ENCODE data around the gene LRRC27.

Gene LRRC27

GRCh38 chr10:132353456-132354355, 21.7 kb downstream of the LRRC27 start:
- H3K4me3 ChIP-seq (ENCODE audit: low read length): no peak overlapping the region
- no peak for TF ChIP-seq CTCF (IDR thresholded peaks at IDR 0.05; ENCODE audit: insufficient read depth, low read depth, low read length, missing control alignments)
- no peak for DNase-seq (ENCODE audit: low read depth)

- H3K4me3 ChIP-seq (ENCODE audit: low read length): no peak overlapping the region
- DNase-seq (ENCODE audit: low read depth): no peak
- no peak for TF ChIP-seq CTCF (IDR thresholded peaks at IDR 0.05; ENCODE audit: insufficient read depth, low read depth, low read length, missing control alignments)
These were observed 22.5 kb downstream of the LRRC27 start for GRCh38 chr10:132354356-132355094.

DNA sequence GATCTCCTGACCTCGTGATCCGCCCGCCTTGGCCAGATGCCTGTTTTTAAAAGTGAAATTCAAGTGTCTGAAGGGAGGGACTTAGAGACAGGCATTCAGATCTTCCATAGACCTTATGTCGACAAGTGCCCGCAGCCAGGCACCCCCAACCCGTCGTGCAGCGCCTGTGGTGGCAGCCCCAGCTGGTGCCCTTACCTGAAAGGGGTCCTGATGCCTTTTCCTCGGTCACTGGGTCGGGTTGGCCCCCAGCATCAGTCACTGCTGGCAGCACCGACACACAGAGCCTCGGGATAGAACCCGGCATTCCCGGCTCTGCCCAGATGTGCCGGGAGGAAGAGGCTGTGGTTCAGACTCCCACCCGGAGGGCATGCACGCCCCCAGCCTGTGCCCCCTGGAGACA, 23.3 kb downstream of the LRRC27 start:
- no peak for DNase-seq (ENCODE audit: low read depth)
- TF ChIP-seq CTCF (IDR thresholded peaks at IDR 0.05; ENCODE audit: insufficient read depth, low read depth, low read length, missing control alignments): no peak
- H3K4me3 ChIP-seq (ENCODE audit: low read length): no peak overlapping the region

- no peak for DNase-seq (ENCODE audit: low read depth)
- no peak overlapping the region for H3K4me3 ChIP-seq (ENCODE audit: low read length)
- TF ChIP-seq CTCF (IDR thresholded peaks at IDR 0.05; ENCODE audit: insufficient read depth, low read depth, low read length, missing control alignments): no peak
These were observed 23.8 kb downstream of the LRRC27 start for GRCh38 chr10:132355754-132356153.

GRCh38 chr10:132356621-132357195, 24.7 kb downstream of the LRRC27 start:
- DNase-seq (ENCODE audit: low read depth): no peak
- no peak for TF ChIP-seq CTCF (IDR thresholded peaks at IDR 0.05; ENCODE audit: insufficient read depth, low read depth, low read length, missing control alignments)
- H3K4me3 ChIP-seq (ENCODE audit: low read length): no peak overlapping the region

- DNase-seq (ENCODE audit: low read depth): no peak
- no peak overlapping the region for H3K4me3 ChIP-seq (ENCODE audit: low read length)
- no peak for TF ChIP-seq CTCF (IDR thresholded peaks at IDR 0.05; ENCODE audit: insufficient read depth, low read depth, low read length, missing control alignments)
These were observed 25.5 kb downstream of the LRRC27 start for GRCh38 chr10:132357286-132358058.
